ENCODE results near the gene PODXL. TPM values are rescaled to one million over a fixed set of nuclear protein-coding genes. Genes with fewer than 3 reads are reported as not detected.

PODXL gene
- total RNA-seq, 1 experiment from 2014 or later: 44.2 TPM

DNA sequence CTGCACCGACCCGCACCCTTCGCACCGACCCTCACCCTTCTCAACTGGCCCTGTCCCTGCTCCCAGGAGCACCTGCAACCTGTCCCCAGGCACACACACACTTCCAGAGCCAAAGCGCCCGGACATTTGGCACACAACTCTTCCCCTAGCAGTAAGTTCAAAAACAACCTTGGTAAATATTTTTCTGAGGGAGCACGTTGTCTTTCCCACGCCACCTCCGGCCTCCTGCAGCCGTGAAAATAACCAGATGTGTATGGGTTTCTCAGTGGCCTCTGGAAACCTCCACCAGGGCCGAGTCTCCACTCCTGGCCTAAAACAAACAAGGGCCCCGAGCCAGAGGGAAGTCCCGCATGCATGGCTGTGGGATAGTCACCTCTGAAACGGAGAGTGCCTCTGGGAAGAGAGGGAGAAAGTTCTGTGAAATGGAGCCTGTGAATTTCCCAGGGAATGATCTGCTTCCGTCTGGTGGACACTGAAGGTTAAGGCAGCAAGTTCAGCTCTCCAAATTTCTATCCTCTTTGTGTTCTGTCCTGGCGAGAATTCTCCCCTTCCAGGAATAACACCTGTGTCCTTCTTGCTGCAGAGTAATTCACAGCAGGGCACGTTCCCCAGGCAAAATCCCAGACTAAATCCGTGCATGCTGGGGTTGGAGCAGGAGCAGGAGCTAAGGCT, 15.8 kb downstream of the PODXL start:
- TF ChIP-seq EZH2phosphoT487 (IDR thresholded peaks at IDR 0.05; ENCODE audit: borderline replicate concordance, low read length) (no peak), EZH2 (IDR thresholded peaks at IDR 0.05; ENCODE audit: low read length, unreplicated experiment) (no peak)
- TF ChIP-seq, protein P1, sequence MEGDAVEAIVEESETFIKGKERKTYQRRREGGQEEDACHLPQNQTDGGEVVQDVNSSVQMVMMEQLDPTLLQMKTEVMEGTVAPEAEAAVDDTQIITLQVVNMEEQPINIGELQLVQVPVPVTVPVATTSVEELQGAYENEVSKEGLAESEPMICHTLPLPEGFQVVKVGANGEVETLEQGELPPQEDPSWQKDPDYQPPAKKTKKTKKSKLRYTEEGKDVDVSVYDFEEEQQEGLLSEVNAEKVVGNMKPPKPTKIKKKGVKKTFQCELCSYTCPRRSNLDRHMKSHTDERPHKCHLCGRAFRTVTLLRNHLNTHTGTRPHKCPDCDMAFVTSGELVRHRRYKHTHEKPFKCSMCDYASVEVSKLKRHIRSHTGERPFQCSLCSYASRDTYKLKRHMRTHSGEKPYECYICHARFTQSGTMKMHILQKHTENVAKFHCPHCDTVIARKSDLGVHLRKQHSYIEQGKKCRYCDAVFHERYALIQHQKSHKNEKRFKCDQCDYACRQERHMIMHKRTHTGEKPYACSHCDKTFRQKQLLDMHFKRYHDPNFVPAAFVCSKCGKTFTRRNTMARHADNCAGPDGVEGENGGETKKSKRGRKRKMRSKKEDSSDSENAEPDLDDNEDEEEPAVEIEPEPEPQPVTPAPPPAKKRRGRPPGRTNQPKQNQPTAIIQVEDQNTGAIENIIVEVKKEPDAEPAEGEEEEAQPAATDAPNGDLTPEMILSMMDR (conservative IDR thresholded peaks at IDR 0.05; ENCODE audit: low read depth, low read length): no peak
- Histone ChIP-seq H3K9ac (ENCODE audit: low read length) (no peak overlapping the region), H4K20me1 (ENCODE audit: low read length) (no peaks in the 10 kb centered on the region), H3K79me2 (ENCODE audit: low read length) (peaks cover 84% of the 10 kb centered on the region), H3K4me2 (ENCODE audit: low read length) (no peak overlapping the region), H3K4me1 (ENCODE audit: insufficient read depth, low read length) (peaks cover 35% of the 10 kb centered on the region), H2AFZ (ENCODE audit: low read length) (no peak overlapping the region), H3F3A (ENCODE audit: low read length, unreplicated experiment) (no peaks in the 10 kb centered on the region), H3K4me3 (ENCODE audit: low read length) (no peak overlapping the region), H3K27me3 (ENCODE audit: low read length) (no peaks in the 10 kb centered on the region), H3K36me3 (ENCODE audit: low read depth, low read length) (no peaks in the 10 kb centered on the region), H3K27ac (ENCODE audit: low read length) (peak overlapping the region; percentile 41), H3K9me3 (ENCODE audit: low read length) (no peaks in the 10 kb centered on the region), H3K9me2 (replicated peaks; ENCODE audit: low read length) (no peaks in the 10 kb centered on the region)
- ChIA-PET CTCF (no interaction called here), POLR2A (ENCODE audit: unreplicated experiment) (interaction anchor here (0.6 to 0.7 kb wide), 2 partner anchors 12 to 37 kb away, joined by 3 to 5 read pairs; no protein-coding TSS in a partner anchor)
- intact Hi-C loops (cut with micrococcal nuclease): loop anchor here (2.0 kb wide), 1 partner anchor 14 kb away; no protein-coding TSS in a partner anchor
- no TSS peak for BruUV-seq (replicated peaks)
- DNase-seq (peak; percentile 25), ATAC-seq (no peak)

DNA sequence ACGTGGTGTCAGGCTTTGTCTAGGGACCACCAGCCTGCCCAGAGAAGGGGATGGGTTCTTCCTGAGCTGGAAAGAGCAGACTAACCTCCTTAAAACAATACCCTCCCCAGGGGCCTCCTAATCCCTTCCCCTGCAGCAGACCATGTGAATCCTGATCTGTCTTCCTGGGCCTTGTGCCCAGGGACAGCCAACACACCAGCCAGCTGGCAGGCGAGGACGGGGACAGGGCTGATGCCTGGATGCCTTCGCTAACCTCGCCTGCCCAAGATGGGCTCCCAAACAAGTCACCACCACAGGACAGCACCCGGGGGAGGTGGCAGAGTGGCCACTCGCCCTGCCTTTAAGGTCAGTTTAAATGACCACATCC, 17.6 kb downstream of the PODXL start:
- peak overlapping the region; percentile 45; the same call in 1 of the 2 replicates for H3K9ac ChIP-seq (ENCODE audit: low read length)
- CTCF ChIA-PET: interaction anchor here (0.5 to 1.0 kb wide), 2 partner anchors 8 to 87 kb away, joined by 3 to 8 read pairs; no protein-coding TSS in a partner anchor

More for the DNA sequence above, 17.6 kb downstream of the PODXL start:
- Histone ChIP-seq H3K79me2 (ENCODE audit: low read length) (peaks cover 80% of the 10 kb centered on the region), H4K20me1 (ENCODE audit: low read length) (no peaks in the 10 kb centered on the region), H3K4me3 (ENCODE audit: low read length) (no peak overlapping the region), H3K27ac (ENCODE audit: low read length) (peak overlapping the region; percentile 87), H3K4me2 (ENCODE audit: low read length) (peak overlapping the region; percentile 47), H3K36me3 (ENCODE audit: low read depth, low read length) (no peaks in the 10 kb centered on the region), H3F3A (ENCODE audit: low read length, unreplicated experiment) (no peaks in the 10 kb centered on the region), H3K27me3 (ENCODE audit: low read length) (no peaks in the 10 kb centered on the region), H3K4me1 (ENCODE audit: insufficient read depth, low read length) (peaks cover 35% of the 10 kb centered on the region), H2AFZ (ENCODE audit: low read length) (peak overlapping the region; percentile 54), H3K9me3 (ENCODE audit: low read length) (no peaks in the 10 kb centered on the region), H3K9me2 (replicated peaks; ENCODE audit: low read length) (no peaks in the 10 kb centered on the region)
- ATAC-seq (peak; percentile 46), DNase-seq (peak; percentile 27)
- TSS peak; percentile 95 for BruUV-seq (replicated peaks)
- TF ChIP-seq, protein P1 (conservative IDR thresholded peaks at IDR 0.05; ENCODE audit: low read depth, low read length): no peak
- TF ChIP-seq EZH2phosphoT487 (IDR thresholded peaks at IDR 0.05; ENCODE audit: borderline replicate concordance, low read length) (no peak), EZH2 (IDR thresholded peaks at IDR 0.05; ENCODE audit: low read length, unreplicated experiment) (no peak)
- POLR2A ChIA-PET (ENCODE audit: unreplicated experiment): no interaction called here
- intact Hi-C loops (cut with micrococcal nuclease): loop anchor here (2.0 kb wide), 2 partner anchors 14 to 26 kb away; no protein-coding TSS in a partner anchor
